ENCODE data around the gene LGSN. TPM values are rescaled to one million over a fixed set of nuclear protein-coding genes. Genes with fewer than 3 reads are reported as not detected.

The LGSN gene
- total and polyA plus RNA-seq, 2 donors (not counting 3 experiments of a cell fraction or from before 2014, with no cell fraction given): not detected

- H3K9ac ChIP-seq (replicated peaks; ENCODE audit: extremely low read depth, insufficient read depth, low read length): no peak overlapping the region
- no peak overlapping the region for H3K4me2 ChIP-seq (ENCODE audit: insufficient read depth, low read length)
- H3K27ac ChIP-seq (ENCODE audit: insufficient read depth, low read depth, low read length): no peak overlapping the region
- ChIA-PET POLR2A (no interaction called here), CTCF (interaction anchor here (1.0 to 3.7 kb wide), 4 partner anchors 11 to 496 kb away, joined by 4 to 53 read pairs (median 14); no protein-coding TSS in a partner anchor)
- no peak for FAIRE-seq
- H2AFZ ChIP-seq (ENCODE audit: low read depth, low read length): no peak overlapping the region
- H4K20me1 ChIP-seq (replicated peaks; ENCODE audit: control insufficient read depth, extremely low read depth, insufficient read depth, low read length): no peaks in the 10 kb centered on the region
- no peaks in the 10 kb centered on the region for H3K9me3 ChIP-seq (replicated peaks; ENCODE audit: control insufficient read depth, insufficient read depth, low read length)
- H3K4me1 ChIP-seq (ENCODE audit: control insufficient read depth, extremely low read depth, insufficient read depth, low read length): no peaks in the 10 kb centered on the region
- dilution Hi-C loops (cut with MboI; ENCODE audit: extremely low pct_ligation_motif_present, low sequenced_read_pairs): no loop called here
- H3K4me3 ChIP-seq (replicated peaks in 1 of 3; ENCODE audit: insufficient read depth in 1 of 3, low read depth in 1 of 3, low read length in 3 of 3): no peak overlapping the region
- DNase-seq (ENCODE audit: low read depth, low spot score): no peak
- intact Hi-C loops (cut with micrococcal nuclease): loop anchor here (5.0 kb wide), 1 partner anchor 266 kb away; the partner anchor contains the start of genes LOC128125822 and PTP4A1
- H3K27me3 ChIP-seq (ENCODE audit: control insufficient read depth in 2 of 2, insufficient read depth in 2 of 2, low read length in 2 of 2): no peaks in the 10 kb centered on the region
- TF ChIP-seq, protein P1, sequence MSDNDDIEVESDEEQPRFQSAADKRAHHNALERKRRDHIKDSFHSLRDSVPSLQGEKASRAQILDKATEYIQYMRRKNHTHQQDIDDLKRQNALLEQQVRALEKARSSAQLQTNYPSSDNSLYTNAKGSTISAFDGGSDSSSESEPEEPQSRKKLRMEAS (IDR thresholded peaks at IDR 0.05; ENCODE audit: insufficient read depth, insufficient read length): no peak
- no peak for TF ChIP-seq POLR2AphosphoS5 (IDR thresholded peaks at IDR 0.05; ENCODE audit: insufficient read depth, low read depth, low read length)
- H3K9me1 ChIP-seq (replicated peaks; ENCODE audit: control insufficient read depth, extremely low read depth, insufficient read depth, low read length): no peaks in the 10 kb centered on the region
- H3K36me3 ChIP-seq (ENCODE audit: control insufficient read depth in 2 of 2, extremely low read depth in 1 of 2, insufficient read depth in 2 of 2, low read length in 2 of 2): no peaks in the 10 kb centered on the region
- no peaks in the 10 kb centered on the region for H3K79me2 ChIP-seq (ENCODE audit: control insufficient read depth, insufficient read depth, low read length)
- BruUV-seq (replicated peaks): no TSS peak
Observed at GRCh38 chr6:63306420-63306819, 13.4 kb downstream of the LGSN start.

DNA sequence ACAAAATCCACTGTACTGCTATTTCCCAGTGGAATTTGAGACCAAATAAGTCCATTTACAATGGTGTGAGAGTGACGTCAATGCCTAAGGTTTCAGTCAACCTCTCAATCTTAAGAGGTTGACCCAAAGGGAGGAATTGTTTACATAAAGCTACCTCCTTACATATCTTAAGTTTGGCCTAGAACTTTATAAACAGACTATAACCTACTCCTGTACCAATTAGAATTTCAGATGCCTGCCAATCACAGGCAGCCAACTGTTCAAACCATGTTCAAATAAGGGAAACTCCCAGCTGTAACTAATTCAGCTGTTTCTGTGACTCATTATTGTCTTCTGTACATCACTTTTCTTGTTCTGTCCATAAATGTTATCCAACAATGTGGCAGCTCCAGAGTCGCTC is 14.5 kb downstream of the LGSN start:
- TF ChIP-seq, protein P2, sequence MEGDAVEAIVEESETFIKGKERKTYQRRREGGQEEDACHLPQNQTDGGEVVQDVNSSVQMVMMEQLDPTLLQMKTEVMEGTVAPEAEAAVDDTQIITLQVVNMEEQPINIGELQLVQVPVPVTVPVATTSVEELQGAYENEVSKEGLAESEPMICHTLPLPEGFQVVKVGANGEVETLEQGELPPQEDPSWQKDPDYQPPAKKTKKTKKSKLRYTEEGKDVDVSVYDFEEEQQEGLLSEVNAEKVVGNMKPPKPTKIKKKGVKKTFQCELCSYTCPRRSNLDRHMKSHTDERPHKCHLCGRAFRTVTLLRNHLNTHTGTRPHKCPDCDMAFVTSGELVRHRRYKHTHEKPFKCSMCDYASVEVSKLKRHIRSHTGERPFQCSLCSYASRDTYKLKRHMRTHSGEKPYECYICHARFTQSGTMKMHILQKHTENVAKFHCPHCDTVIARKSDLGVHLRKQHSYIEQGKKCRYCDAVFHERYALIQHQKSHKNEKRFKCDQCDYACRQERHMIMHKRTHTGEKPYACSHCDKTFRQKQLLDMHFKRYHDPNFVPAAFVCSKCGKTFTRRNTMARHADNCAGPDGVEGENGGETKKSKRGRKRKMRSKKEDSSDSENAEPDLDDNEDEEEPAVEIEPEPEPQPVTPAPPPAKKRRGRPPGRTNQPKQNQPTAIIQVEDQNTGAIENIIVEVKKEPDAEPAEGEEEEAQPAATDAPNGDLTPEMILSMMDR (IDR thresholded peaks at IDR 0.05; ENCODE audit: extremely low read depth in 1 of 2, insufficient read depth in 1 of 2, low read depth in 1 of 2, low read length in 2 of 2): no peak
- TF ChIP-seq POLR2AphosphoS5 (IDR thresholded peaks at IDR 0.05; ENCODE audit: insufficient read depth, low read depth, low read length): no peak
- no peak for TF ChIP-seq EZH2 (IDR thresholded peaks at IDR 0.05; ENCODE audit: borderline replicate concordance, low read depth, low read length, severe bottlenecking)
- no peak for TF ChIP-seq FOS (IDR thresholded peaks at IDR 0.05; ENCODE audit: borderline replicate concordance, insufficient read depth, low read length)
- no peak for TF ChIP-seq MYC (IDR thresholded peaks at IDR 0.05; ENCODE audit: low read depth, low read length)
- TF ChIP-seq JUN (IDR thresholded peaks at IDR 0.05; ENCODE audit: borderline replicate concordance, insufficient read depth, insufficient read length, low read depth): no peak
- no peak for TF ChIP-seq POLR2A (IDR thresholded peaks at IDR 0.05; ENCODE audit: low read depth, low read length)
- no peak for TF ChIP-seq GATA2 (IDR thresholded peaks at IDR 0.05; ENCODE audit: insufficient read depth, insufficient read length, low read depth, low read length)
- TF ChIP-seq, protein P1 (IDR thresholded peaks at IDR 0.05; ENCODE audit: insufficient read depth, insufficient read length): no peak
- Histone ChIP-seq H3K9me3 (replicated peaks; ENCODE audit: control insufficient read depth, insufficient read depth, low read length) (no peaks in the 10 kb centered on the region), H3K27me3 (ENCODE audit: control insufficient read depth in 2 of 2, insufficient read depth in 2 of 2, low read length in 2 of 2) (no peaks in the 10 kb centered on the region), H3K9ac (replicated peaks; ENCODE audit: extremely low read depth, insufficient read depth, low read length) (no peak overlapping the region), H3K4me3 (replicated peaks in 1 of 3; ENCODE audit: insufficient read depth in 1 of 3, low read depth in 1 of 3, low read length in 3 of 3) (no peak overlapping the region), H3K36me3 (ENCODE audit: control insufficient read depth in 2 of 2, extremely low read depth in 1 of 2, insufficient read depth in 2 of 2, low read length in 2 of 2) (no peaks in the 10 kb centered on the region), H4K20me1 (replicated peaks; ENCODE audit: control insufficient read depth, extremely low read depth, insufficient read depth, low read length) (no peaks in the 10 kb centered on the region), H3K4me1 (ENCODE audit: control insufficient read depth, extremely low read depth, insufficient read depth, low read length) (no peaks in the 10 kb centered on the region), H2AFZ (ENCODE audit: low read depth, low read length) (no peak overlapping the region), H3K9me1 (replicated peaks; ENCODE audit: control insufficient read depth, extremely low read depth, insufficient read depth, low read length) (no peaks in the 10 kb centered on the region), H3K79me2 (ENCODE audit: control insufficient read depth, insufficient read depth, low read length) (no peaks in the 10 kb centered on the region), H3K27ac (ENCODE audit: insufficient read depth, low read depth, low read length) (no peak overlapping the region), H3K4me2 (ENCODE audit: insufficient read depth, low read length) (no peak overlapping the region)
- CTCF ChIA-PET: interaction anchor here (1.0 to 3.7 kb wide), 3 partner anchors 10 to 497 kb away, joined by 3 to 53 read pairs (median 4); no protein-coding TSS in a partner anchor
- no TSS peak for BruUV-seq (replicated peaks)
- dilution Hi-C loops (cut with MboI; ENCODE audit: extremely low pct_ligation_motif_present, low sequenced_read_pairs) (no loop called here), intact Hi-C loops (cut with micrococcal nuclease) (loop anchor here (5.0 kb wide), 1 partner anchor 267 kb away; the partner anchor contains the start of genes LOC128125822 and PTP4A1)
- FAIRE-seq (no peak), DNase-seq (ENCODE audit: low read depth, low spot score) (no peak)
- POLR2A ChIA-PET: no interaction called here
